OCI-LY7 (cell line): ENCODE data around the gene LPAR3. TPM values are rescaled to one million over a fixed set of nuclear protein-coding genes. Genes with fewer than 3 reads are reported as not detected.

Experiments
- BruUV-seq: library from RNA; stranded (reverse); fragments of 400-500 nt; replicated peaks from 2 replicates; lab custom pipeline; 2021; lab: Mats Ljungman, UMichigan
- CTCF ChIA-PET: fragments of 300-600 bp; sonication (Branson Sonifier 250); formaldehyde crosslinking; loops from one replicate; lab custom pipeline; 2022; ENCODE audit warnings: antibody characterized with exemption; ENCODE audit not compliant: unreplicated experiment; lab: Charles Lee
- POLR2A ChIA-PET: fragments of 300-600 bp; sonication (Branson Sonifier 250); formaldehyde crosslinking; loops from one replicate; lab custom pipeline; 2022; ENCODE audit warnings: antibody characterized with exemption; lab: Charles Lee
- DNase-seq: peaks from one replicate; pipeline ENCODE4 v3.0.0-alpha.2; 2015; ENCODE audit warnings: low spot score
- H2AFZ ChIP-seq: fragments of 200-600 bp; sonication (generic), shearing (Covaris generic); 2 replicates; pipeline ENCODE4 v1.6.1; 2014; ENCODE audit warnings: mild to moderate bottlenecking, antibody characterized with exemption, low read length, moderate library complexity
- H3K27ac ChIP-seq: fragments of 200-600 bp; sonication (generic); 2 replicates; pipeline ENCODE4 v1.5.1; 2014; ENCODE audit warnings: mixed run types, low read depth, mild to moderate bottlenecking, moderate library complexity, low read length, inconsistent platforms; ENCODE audit not compliant: poor library complexity, severe bottlenecking
- H3K36me3 ChIP-seq: fragments of 200-600 bp; sonication (generic); 2 replicates; pipeline ENCODE4 v1.6.1; 2014; ENCODE audit warnings: mild to moderate bottlenecking, antibody characterized with exemption, low read length, moderate library complexity, mixed read lengths; ENCODE audit not compliant: insufficient read depth
- H3K4me1 ChIP-seq: fragments of 200-600 bp; sonication (generic); 2 replicates; pipeline ENCODE4 v1.5.1; 2014; ENCODE audit warnings: mild to moderate bottlenecking, low read length; ENCODE audit not compliant: insufficient read depth, poor library complexity, severe bottlenecking
- H3K4me2 ChIP-seq: fragments of 200-600 bp; sonication (generic); 2 replicates; pipeline ENCODE4 v1.6.1; 2014; ENCODE audit warnings: mild to moderate bottlenecking, low read length
- H3K4me3 ChIP-seq: fragments of 200-600 bp; sonication (generic); 2 replicates; pipeline ENCODE4 v1.5.1; 2014; ENCODE audit warnings: mild to moderate bottlenecking, low read depth, low read length; ENCODE audit not compliant: poor library complexity, severe bottlenecking
- H3K79me2 ChIP-seq: fragments of 200-600 bp; sonication (generic); 2 replicates; pipeline ENCODE4 v1.6.1; 2016; ENCODE audit warnings: low read depth, mild to moderate bottlenecking, low read length, moderate library complexity, mixed read lengths; ENCODE audit not compliant: insufficient read depth
- H3K9me2 ChIP-seq: fragments of 200-600 bp; sonication (generic); 2 replicates; pipeline ENCODE4 v1.6.1; 2016; ENCODE audit warnings: mild to moderate bottlenecking, low read length, mixed read lengths; ENCODE audit not compliant: insufficient read depth
- H3K9me3 ChIP-seq: fragments of 200-600 bp; sonication (generic); 2 replicates; pipeline ENCODE4 v1.6.1; 2014; ENCODE audit warnings: mild to moderate bottlenecking, mixed run types, low read length, mixed read lengths
- H4K20me1 ChIP-seq: fragments of 200-600 bp; sonication (generic); 2 replicates; pipeline ENCODE4 v1.6.1; 2014; ENCODE audit warnings: mild to moderate bottlenecking, antibody characterized with exemption, low read length, moderate library complexity, mixed read lengths; ENCODE audit not compliant: insufficient read depth
- EZH2phosphoT487 ChIP-seq: fragments of 200-600 bp; sonication (generic); IDR thresholded peaks from 2 replicates; pipeline ENCODE4 v1.6.1; 2018; ENCODE audit warnings: low read depth, borderline replicate concordance, mild to moderate bottlenecking, mixed run types, antibody characterized with exemption, low read length, moderate library complexity, mixed read lengths
- intact Hi-C: fragments of 100-400 bp; cut with micrococcal nuclease; formaldehyde crosslinking; loops from one replicate; pipeline ENCODE4 v1.10.0; 2022; ENCODE audit not compliant: unreplicated experiment
- total RNA-seq, 2 experiments: library from RNA; depleted of rRNA in 1 of 2; stranded (reverse); fragments of >200 nt in 1 of 2; shearing (Covaris generic) in 1 of 2; gene quantifications; 2 replicates each; pipeline ENCODE4 v1.2.3, GENCODE V29; 2014 to 2022
- TF ChIP-seq, protein P1 (sequence below): fragments of 200-600 bp; sonication (generic); conservative IDR thresholded peaks from 2 replicates; pipeline ENCODE4 v1.5.1; 2014; ENCODE audit warnings: mild to moderate bottlenecking, antibody characterized with exemption, low read length, moderate library complexity, mixed read lengths

LPAR3 gene
- total RNA-seq, 2 experiments from 2014 or later = not detected

DNA sequence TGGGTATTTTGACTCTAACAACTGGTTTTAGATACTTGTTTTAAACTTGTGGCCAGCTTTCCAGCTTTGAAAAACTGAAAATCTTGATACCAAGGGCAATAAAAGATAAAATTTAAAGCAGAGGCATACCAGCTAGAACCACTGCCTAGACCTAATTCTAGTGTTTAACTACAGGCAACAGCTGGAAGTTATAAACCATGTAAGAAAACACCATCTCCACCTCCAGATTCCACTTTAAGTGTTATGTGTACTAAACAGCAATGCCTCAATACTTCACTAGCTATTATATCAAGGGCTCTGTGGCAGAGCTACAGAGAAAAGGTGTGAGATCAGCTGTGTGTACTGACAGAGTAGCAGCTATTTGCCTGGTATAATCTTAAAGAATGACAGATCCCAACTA lies 69.5 kb downstream of the LPAR3 start:
- intact Hi-C loops = no loop called here
- Histone ChIP-seq H3K27ac (no peak overlapping the region), H4K20me1 (no peaks in the 10 kb centered on the region), H2AFZ (no peak overlapping the region), H3K9me2 (no peaks in the 10 kb centered on the region), H3K4me2 (no peak overlapping the region), H3K4me3 (no peak overlapping the region), H3K9me3 (no peaks in the 10 kb centered on the region), H3K4me1 (no peaks in the 10 kb centered on the region), H3K79me2 (no peaks in the 10 kb centered on the region), H3K36me3 (no peaks in the 10 kb centered on the region)
- no TSS peak for BruUV-seq
- ChIA-PET CTCF (no interaction called here), POLR2A (no interaction called here)
- no peak for DNase-seq
- TF ChIP-seq, protein P1, sequence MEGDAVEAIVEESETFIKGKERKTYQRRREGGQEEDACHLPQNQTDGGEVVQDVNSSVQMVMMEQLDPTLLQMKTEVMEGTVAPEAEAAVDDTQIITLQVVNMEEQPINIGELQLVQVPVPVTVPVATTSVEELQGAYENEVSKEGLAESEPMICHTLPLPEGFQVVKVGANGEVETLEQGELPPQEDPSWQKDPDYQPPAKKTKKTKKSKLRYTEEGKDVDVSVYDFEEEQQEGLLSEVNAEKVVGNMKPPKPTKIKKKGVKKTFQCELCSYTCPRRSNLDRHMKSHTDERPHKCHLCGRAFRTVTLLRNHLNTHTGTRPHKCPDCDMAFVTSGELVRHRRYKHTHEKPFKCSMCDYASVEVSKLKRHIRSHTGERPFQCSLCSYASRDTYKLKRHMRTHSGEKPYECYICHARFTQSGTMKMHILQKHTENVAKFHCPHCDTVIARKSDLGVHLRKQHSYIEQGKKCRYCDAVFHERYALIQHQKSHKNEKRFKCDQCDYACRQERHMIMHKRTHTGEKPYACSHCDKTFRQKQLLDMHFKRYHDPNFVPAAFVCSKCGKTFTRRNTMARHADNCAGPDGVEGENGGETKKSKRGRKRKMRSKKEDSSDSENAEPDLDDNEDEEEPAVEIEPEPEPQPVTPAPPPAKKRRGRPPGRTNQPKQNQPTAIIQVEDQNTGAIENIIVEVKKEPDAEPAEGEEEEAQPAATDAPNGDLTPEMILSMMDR = no peak
- TF ChIP-seq EZH2phosphoT487 = no peak

DNA sequence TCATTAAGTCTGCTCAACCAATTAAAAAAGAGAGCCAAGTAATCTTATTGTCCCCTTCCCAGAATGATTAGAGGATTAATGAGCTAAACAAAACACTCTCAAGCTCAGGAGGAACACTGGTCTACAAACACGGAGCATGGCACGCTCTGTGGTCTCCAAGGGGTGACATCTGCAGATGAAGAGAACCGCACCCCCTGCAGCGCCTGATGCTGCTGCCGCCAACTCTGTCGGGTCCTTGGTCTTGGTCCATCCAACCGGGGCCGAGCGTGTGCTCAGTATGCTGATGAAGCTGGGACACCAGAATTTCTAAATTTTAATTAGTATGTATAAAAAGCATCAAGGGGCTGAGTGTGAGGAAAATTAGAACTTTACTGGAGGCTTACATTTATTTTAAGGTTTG lies 82.7 kb downstream of the LPAR3 start:
- Histone ChIP-seq H3K4me3 (no peak overlapping the region), H3K4me1 (no peaks in the 10 kb centered on the region), H3K36me3 (no peaks in the 10 kb centered on the region), H3K9me3 (no peaks in the 10 kb centered on the region), H3K79me2 (no peaks in the 10 kb centered on the region), H3K9me2 (no peaks in the 10 kb centered on the region), H4K20me1 (no peaks in the 10 kb centered on the region), H3K4me2 (no peak overlapping the region), H3K27ac (no peak overlapping the region), H2AFZ (no peak overlapping the region)
- TF ChIP-seq EZH2phosphoT487 = no peak
- TF ChIP-seq, protein P1 = no peak
- ChIA-PET CTCF (no interaction called here), POLR2A (no interaction called here)
- DNase-seq = no peak
- BruUV-seq = no TSS peak
- intact Hi-C loops = loop anchor here (10.0 kb wide), 1 partner anchor 56 kb away; no protein-coding TSS in a partner anchor

DNA sequence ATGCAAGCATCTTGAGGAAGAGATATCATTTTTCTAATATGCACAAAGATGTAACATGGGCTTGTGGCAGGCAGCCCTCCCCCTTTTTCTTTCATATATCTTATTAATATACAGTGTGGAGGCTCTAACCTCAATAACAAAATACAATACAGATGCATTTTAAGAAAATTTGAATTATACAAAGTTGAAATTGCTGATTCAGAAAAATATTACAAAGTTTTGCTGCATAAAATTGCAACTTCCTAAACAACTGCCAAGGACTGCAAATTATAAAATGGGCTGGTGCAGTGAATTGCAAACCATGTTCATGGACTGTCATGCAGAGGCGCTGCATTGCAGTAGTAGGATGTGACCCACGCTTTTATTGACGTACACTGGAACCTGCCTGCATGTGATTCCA lies 84.0 kb downstream of the LPAR3 start:
- Histone ChIP-seq H2AFZ (no peak overlapping the region), H3K4me3 (no peak overlapping the region), H3K79me2 (no peaks in the 10 kb centered on the region), H3K36me3 (no peaks in the 10 kb centered on the region), H3K27ac (no peak overlapping the region), H4K20me1 (no peaks in the 10 kb centered on the region), H3K9me2 (no peaks in the 10 kb centered on the region), H3K4me1 (no peaks in the 10 kb centered on the region), H3K9me3 (no peaks in the 10 kb centered on the region), H3K4me2 (no peak overlapping the region)
- no TSS peak for BruUV-seq
- ChIA-PET CTCF (no interaction called here), POLR2A (interaction anchor here (0.9 kb wide), 1 partner anchor 577 kb away, joined by 3 read pairs; no protein-coding TSS in a partner anchor)
- intact Hi-C loops = no loop called here
- TF ChIP-seq EZH2phosphoT487 = no peak
- TF ChIP-seq, protein P1 = no peak
- no peak for DNase-seq
